Activated CD8-positive, alpha-beta memory T cell treated with anti-CD3 and anti-CD28 coated beads for 24 hours (primary cell): ENCODE results near the gene LMAN2.

Experiments
- DNase-seq: peaks from one replicate; pipeline ENCODE4 v3.0.0-alpha.2; 2020

The LMAN2 gene, protein sequence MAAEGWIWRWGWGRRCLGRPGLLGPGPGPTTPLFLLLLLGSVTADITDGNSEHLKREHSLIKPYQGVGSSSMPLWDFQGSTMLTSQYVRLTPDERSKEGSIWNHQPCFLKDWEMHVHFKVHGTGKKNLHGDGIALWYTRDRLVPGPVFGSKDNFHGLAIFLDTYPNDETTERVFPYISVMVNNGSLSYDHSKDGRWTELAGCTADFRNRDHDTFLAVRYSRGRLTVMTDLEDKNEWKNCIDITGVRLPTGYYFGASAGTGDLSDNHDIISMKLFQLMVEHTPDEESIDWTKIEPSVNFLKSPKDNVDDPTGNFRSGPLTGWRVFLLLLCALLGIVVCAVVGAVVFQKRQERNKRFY

DNA sequence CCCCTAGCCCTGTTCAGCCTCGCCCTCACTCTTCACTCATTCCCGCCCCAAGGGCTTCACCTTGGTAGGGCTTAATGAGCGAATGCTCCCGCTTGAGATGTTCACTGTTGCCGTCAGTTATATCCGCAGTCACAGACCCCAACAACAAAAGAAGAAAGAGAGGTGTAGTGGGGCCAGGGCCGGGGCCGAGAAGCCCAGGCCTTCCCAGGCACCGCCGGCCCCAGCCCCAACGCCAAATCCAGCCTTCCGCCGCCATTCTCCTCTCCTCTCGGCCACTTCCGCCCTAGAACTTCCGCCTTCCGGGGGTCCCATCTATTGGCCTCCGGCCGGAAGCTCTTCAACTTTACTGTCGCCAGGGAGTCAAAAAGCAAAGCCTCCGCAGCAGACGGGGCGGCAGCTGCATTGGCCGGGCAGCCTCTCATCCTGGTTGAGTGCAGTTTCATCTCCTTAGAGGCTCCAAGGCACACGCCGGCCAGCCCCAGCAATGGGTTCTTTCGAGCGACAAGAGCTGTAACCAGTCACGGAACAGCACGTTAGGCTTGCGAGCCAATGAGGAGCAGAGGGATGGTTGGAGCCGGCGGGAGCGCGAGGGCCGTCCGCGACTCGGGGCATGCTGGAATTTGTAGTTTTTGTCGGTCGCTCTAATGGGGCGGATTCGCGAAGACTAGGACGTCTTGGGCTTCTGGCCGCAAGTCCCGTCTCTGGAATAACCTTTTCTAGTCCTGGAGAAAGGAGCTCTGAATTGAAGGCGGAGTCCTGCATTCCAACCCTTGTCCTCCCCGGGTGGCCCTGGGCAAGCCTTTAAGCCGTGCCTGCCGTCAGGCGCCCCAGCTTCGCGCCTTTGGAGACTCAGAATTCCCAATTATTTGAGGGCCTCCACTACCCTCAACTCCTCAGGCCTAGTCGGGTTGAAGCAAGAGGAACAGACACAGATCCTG is at the start of gene LMAN2:
LMAN2 (minus strand) TSS at position 277 of the 938 bp plus-strand sequence; CDS start at position 256, 21 bp downstream.
- DNase-seq, result peak; percentile 98

DNA sequence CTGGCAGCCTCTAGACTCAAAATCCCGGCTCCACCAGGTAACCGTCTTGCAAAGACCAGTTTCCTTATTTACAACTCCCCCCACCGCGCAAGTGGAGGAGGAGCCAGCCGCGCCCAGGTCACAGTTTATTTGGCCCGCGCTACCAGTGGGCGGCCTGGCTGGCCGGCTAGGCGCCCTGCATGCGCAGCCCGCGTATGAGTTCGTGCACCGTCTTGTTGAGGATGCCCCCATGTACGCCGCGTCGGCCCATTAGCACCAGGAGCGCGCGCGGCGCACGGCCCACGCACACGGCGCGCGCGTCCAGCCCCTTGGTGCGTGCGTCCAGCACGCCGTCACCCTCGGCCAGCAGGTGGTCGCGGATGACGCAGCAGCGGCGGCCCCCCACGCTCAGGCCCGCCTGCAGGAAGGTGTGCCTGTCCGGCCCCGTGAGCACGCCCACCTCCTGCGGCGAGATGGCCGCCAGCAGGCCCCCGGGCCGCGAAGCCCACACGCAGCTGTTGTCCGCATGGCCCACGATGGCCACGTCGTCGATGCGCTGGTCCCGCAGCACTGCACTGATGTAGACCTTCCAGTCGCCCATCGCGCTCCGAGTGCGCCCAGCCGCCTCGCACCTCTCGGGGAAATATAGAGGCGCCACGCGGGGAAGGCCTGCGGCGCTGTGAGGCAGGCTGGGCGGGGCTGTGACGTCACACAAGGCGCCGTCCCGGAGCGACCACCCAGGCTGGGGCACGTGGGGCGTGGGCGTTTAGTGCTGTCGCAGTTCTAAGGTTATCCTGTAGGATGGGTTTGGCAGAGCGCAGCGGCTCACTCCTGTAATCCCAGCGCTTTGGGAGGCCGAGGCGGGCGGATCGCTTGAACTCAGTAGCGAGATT is 48.8 kb upstream of the LMAN2 start, which contains the start of gene PFN3:
PFN3 (minus strand) TSS at position 665 of the 872 bp plus-strand sequence; CDS start at position 580, 85 bp downstream.
- no peak for DNase-seq

DNA sequence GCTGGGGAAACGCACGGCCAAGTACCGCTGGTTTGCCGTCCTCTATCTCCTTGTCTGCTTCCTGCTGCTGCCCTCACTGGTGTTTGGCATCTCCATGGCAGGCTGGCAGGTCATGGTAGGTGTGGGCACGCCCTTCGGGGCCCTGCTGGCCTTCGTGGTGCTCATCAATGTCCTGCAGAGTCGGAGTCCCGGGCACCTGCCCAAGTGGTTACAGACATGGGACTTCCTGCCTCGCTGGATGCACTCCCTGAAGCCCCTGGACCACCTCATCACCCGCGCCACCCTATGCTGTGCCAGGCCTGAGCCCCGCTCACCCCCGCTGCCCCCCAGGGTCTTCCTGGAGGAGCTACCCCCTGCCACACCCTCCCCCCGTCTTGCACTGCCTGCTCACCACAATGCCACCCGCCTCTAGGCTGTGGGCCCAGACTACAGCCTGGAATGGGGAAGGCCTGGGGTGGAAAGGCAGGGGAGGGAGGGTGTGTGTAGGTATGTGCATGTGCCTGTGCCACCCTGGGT is 46.5 kb upstream of the LMAN2 start:
- DNase-seq, result no peak

- no peak for DNase-seq
Observed at GRCh38 chr5:177396807-177397206, 45.3 kb upstream of the LMAN2 start.

DNA sequence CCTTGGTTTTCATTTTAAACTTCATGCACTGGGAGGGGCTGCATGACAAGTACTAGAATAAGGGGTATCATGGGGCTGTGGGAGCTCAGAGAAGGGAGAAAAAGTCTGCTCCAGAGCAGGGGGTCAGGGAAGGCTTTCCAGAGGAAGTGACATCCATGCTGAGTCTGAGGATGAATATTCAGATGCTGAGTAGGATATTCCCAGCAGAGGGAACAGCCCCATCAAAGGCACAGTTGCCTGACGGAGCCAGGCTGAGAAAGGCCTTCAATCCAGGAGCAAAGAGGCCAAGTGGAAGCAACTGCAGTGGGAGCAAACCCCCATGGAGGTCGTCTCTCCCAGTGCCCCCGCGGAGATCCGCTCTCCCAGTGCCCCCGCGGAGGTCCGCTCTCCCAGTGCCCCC is 44.6 kb upstream of the LMAN2 start:
- no peak for DNase-seq

DNA sequence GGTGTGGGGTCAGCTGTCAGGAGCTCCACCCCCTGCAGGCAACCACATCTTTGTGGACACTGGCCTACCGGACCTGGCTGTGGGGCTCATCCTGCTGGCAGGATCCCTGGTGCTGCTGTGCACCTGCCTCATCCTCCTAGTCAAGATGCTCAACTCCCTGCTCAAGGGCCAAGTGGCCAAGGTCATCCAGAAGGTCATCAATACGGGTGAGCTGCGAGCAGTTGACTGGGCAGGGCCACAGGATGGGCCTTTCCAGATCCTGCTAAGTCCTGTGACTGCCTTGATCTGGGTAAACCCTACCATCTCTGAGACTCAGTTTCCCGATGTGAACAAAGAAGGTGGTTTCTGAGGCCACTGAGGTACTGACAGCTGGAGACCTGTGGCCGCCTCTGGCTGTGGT is 42.5 kb upstream of the LMAN2 start:
- DNase-seq, result no peak

DNA sequence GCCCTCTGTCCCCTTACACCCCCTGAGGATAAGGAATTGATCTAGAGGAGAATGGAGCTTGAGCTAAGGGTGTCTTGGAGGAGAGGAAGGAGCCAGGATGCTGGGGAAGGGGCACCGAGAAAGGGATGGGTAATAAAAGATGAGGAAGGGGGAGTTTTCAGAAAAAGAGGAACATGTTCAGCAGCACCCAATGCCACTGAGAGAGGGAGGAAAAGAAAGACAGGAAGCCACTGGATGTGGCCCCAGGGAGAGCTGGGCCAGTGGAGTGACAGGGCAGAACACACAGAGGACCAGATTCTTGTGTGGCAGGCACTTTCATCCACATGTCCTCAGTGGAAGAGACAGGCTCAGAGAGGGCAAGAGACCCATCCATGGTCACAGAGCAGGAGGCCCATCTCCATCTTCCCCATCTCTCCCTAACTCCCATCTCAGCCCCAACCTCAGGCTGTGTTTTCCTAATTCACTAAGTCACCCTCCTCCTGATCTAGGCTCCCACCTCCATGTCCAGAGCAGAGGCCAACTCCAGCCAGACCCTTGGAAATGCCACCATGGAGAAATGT is 41.8 kb upstream of the LMAN2 start:
- DNase-seq, result no peak

GRCh38 chr5:177392765-177393164 is 41.3 kb upstream of the LMAN2 start:
- DNase-seq, result no peak

DNA sequence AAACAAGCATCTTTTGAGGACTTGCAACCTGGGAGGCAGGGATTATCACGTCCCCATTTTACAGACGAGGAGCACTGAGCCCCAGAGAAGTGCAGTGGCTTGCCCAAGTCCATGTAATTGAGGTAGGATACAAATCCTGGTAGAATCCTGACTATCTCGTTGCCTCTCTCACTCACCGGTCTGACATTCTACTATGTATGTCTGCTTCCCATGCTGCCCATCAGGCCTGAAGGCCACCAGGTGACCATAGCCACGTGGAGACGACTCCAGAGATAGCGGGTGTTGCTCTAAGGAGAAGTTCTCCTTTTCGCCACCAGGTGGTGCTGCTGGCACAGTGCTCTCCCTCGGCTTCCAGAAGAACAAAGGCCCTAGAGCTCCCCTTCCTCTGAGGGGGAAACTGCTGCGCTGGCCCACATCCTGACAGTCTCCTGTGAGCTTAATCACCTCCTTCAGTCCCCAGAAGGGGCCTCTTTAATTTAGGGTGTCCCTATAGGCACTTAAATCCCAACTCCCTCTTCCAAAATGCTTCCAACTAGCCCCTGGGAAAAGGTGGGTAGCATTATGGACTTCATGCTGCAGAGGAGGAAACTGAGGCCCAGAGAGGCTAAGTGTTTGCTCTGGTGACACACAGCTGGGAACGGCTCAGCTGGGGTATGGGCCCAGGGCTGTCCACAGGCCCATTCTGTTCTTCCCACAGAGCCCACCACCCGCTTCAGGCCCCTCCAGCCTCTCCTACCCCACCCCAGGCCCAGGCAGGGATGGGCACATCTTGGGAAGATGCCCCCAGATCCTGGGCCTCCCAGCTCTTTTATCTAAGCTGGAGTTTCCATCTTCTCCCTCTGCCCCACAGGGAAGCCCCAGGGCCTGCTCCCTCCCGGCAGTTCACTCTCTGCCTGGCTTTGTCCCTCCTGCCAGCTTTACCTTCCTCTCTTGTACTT is 39.2 kb upstream of the LMAN2 start:
- peak; percentile 94 for DNase-seq

DNA sequence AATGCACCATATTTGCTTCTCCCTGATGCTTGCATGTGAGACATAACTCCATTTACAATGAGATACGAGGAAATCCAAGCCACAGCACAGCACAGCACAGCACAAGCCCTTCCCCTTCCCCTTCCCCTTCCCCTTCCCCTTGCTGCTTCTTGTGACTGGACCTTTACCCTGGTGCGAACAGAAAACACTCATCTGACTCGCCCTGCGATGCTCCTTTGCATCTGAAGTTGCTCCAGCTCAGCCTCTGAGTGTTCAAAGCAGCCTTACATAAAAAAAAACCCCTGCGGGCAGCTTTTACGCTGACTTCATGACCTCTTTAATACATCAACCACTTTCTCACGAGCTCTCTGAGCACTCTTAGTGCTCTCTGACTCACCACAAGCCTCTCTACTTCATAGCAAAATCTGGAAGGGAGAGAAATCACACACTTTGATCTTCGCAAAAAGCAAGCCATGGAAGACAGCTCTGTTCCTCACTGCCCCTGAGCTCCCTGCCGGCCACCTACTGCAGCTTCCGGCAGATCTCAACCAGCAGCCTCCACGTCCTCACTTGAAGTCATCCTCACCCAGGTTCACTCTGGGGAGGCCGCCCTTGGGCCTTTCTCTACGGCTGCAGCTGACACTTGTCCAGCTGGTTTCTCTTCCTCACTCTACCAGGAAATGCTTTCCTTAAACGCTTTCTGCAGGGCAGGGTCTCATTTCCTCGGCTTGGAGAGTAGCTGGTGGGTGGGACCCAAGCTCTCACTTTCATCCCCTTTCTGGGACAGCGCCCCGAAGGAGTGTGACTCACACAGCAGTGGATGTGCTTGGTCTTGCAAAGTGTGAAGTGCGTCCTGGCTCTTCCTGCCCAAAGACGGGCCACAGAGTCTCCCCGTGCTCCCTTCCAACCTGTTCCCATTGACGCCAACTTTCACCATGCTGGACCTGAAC is 38.0 kb upstream of the LMAN2 start:
- DNase-seq, result peak; percentile 72

GRCh38 chr5:177388521-177389052 is 37.1 kb upstream of the LMAN2 start:
- DNase-seq, result no peak

DNA sequence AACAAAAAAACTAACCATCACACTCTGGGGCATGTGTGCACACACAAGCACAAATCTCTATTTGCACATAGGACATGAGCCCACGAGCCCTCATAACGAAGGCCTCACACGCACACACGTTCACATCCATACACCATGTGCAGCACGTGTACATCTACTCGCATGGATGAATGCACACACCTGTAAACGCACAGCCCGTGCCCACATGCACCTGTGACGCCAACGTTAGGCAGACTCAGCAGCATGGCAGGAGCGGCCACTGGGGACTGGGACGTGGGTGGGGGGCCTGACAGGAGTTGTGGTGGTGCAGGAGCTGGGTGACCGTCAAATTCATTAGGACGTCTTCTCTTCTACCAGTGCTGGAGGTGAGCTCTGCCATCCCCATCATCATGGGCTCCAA is 35.9 kb upstream of the LMAN2 start:
- no peak for DNase-seq

GRCh38 chr5:177386542-177386941 is 35.1 kb upstream of the LMAN2 start:
- no peak for DNase-seq

DNA sequence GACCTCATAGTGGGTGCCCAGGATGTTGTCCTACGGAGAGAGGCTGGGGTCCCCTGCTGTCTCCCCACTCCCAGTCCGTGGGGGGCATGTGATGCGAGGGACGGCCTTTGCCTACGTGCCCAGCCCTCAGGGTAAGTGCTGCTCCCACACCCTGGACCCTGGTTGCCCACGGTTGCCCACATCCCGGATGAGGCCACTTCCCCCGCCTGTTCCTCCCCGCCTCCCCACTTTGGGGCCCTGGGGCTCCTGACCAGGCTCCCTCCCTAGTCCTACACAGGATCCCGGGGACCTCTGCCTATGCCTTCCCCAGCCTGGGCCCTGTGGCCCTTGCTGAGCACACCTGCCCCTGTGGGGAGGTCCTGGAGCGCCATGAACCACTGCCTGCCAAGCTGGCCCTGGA is 34.3 kb upstream of the LMAN2 start:
- no peak for DNase-seq

DNA sequence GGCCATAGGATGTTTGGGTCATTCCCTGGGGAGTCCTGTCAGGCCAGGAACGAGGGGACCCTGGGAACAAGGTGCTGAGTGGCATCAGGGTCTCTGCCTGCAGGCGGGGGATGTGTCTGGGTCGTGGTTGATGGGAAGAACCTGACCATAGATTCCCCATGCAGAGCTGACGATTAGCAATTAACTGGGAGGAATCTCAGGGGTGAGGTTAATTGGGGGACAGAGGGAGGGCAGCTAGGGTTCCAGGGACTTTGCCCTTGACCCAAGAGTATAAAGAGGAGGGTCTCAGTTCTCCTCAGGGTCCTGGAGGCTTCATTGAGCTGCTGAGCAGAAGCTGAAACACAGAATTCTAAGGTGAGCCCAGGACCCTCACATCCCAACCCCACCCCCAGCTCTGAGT is 32.7 kb upstream of the LMAN2 start, which contains the start of gene SLC34A1:
SLC34A1 (plus strand) TSS at position 301 of the 400 bp plus-strand sequence. CDS start 1,308 bp downstream, outside the sequence.
- no peak for DNase-seq

DNA sequence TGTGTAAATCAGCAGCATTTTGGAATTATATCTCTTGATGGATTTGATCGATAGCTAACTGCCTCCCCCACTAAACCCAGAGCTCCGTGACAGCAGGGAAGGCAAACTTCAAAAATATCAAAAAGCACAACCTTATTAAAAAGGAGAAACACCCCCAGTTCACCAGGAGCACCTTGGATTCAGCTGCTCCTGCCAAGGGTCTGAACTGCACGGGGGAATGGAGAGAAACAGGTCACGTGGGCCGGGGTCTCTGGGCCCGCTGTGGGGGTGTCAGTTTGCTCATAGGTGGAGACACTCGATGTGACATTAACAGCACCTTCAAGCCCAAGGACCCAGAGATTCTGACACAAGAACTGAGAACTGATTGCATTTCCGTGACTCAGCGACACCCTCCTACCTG is 31.7 kb upstream of the LMAN2 start:
- DNase-seq, result no peak

- no peak for DNase-seq
Observed at GRCh38 chr5:177382423-177383029, 31.1 kb upstream of the LMAN2 start.

DNA sequence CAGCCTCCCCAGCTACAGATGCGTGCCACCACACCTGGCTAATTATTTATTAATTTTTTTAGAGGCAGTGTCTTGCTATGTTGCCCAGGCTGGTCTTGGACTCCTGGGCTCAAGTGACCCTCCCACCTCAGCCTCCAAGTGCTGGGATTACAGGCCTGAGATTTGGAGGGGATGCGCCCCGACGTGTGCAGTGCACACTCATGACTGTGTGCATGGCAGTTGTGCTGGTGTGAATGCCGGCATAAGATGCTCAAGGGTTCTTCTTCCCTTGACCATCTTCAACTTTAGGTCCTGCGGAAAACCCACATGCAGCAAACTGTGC is 29.3 kb upstream of the LMAN2 start:
- no peak for DNase-seq
